EL (cell line): Measurements from ENCODE around the gene NNAT.
"Not testable (repeated sequence)": the region's sequence is repeated elsewhere in the genome, so short reads cannot be mapped to it uniquely, and the experiment has no call there.

ENCODE experiments used
- DNase-seq: peaks from one replicate; pipeline ENCODE4 v3.0.0-alpha.2; 2016

The NNAT gene

GRCh38 chr20:37524859-37525708 lies 4.0 kb downstream of the NNAT start:
- peak; percentile 80 for DNase-seq

GRCh38 chr20:37525810-37526209 lies 4.8 kb downstream of the NNAT start:
- no peak for DNase-seq

GRCh38 chr20:37526238-37526838 lies 5.3 kb downstream of the NNAT start:
- peak; percentile 72 for DNase-seq

GRCh38 chr20:37526839-37527637 lies 6.0 kb downstream of the NNAT start:
- DNase-seq = peak; percentile 47

- DNase-seq = peak; percentile 86
Observed at GRCh38 chr20:37527638-37528445, 6.8 kb downstream of the NNAT start, which contains the start of gene BLCAP. BLCAP (minus strand) TSS chr20:37527876; CDS start chr20:37519174, 8,702 bp downstream.

- no peak for DNase-seq
Observed at GRCh38 chr20:37528446-37529213, 7.6 kb downstream of the NNAT start.

- no peak for DNase-seq
Observed at GRCh38 chr20:37529214-37529967, 8.3 kb downstream of the NNAT start.

GRCh38 chr20:37529968-37530600 lies 9.0 kb downstream of the NNAT start:
- no peak for DNase-seq

GRCh38 chr20:37530696-37531095 lies 9.6 kb downstream of the NNAT start:
- DNase-seq = no peak

- no peak for DNase-seq
Observed at GRCh38 chr20:37531856-37532255, 10.8 kb downstream of the NNAT start.

- DNase-seq = no peak
Observed at GRCh38 chr20:37533154-37533715, 12.2 kb downstream of the NNAT start.

GRCh38 chr20:37534401-37535157 lies 13.5 kb downstream of the NNAT start:
- peak; percentile 80 for DNase-seq

- DNase-seq = no peak
Observed at GRCh38 chr20:37535443-37536132, 14.5 kb downstream of the NNAT start.

GRCh38 chr20:37537505-37537904 lies 16.5 kb downstream of the NNAT start:
- no peak for DNase-seq

GRCh38 chr20:37538003-37538402 lies 17.0 kb downstream of the NNAT start:
- DNase-seq = peak; percentile 63

GRCh38 chr20:37539424-37539823 lies 18.4 kb downstream of the NNAT start:
- DNase-seq = no peak

GRCh38 chr20:37540001-37540400 lies 19.0 kb downstream of the NNAT start:
- DNase-seq = no peak

GRCh38 chr20:37540838-37541237 lies 19.8 kb downstream of the NNAT start:
- DNase-seq = not testable (repeated sequence)

GRCh38 chr20:37541326-37541725 lies 20.3 kb downstream of the NNAT start:
- DNase-seq = no peak
